ENCODE measurements around the gene DCLK2.

Gene DCLK2

DNA sequence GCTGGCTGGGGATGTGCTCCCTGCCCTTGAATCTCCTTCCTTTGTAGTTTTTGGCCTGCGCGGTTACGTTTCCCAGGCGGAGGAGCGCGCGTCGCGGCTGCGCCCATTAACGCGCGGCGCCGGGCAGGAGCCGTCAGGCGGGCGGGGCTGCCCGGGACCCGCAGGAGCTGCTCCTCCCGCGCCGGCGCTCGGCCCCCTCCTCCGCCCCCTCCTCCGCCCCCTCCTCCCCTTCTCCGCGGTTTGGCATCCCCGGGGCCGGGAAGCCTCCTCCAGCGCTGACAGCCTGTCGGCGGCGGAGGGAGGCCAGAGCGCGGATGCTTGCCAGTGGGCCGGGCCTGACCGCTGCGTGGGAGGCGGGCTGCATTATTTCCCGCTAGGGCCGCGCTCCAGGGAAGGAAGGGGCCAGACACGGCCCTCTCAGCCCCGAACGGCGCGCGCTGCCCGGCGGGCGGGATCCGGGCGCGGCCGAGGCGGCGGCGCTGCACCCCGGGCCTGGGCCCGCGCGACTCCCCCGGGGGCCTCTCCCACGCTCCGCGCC is at the start of gene DCLK2:
DCLK2 (plus strand) TSS at position 405 of the 538 bp plus-strand sequence. CDS start 583 bp downstream, outside the sequence.
- no peak for DNase-seq (ENCODE audit: low read depth in 2 of 2)

DNA sequence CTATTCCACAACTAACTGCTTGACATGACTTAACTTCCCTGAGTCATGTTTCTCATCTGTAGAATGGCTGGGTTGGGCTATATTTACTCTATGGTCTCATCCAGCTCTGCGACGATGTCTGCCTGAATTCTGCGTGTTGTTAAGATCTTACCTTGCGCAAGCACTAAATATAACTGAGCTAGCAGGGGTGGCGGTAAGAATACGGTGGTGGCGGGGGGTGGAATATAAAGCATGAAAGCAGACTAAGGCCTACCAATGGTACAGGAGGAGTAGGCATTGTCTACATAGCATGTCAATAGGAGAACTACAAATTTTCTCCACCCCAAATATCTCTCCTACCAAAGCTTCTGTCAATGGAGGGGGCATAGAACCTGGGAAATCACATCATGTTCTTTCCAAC is 45.7 kb upstream of the DCLK2 start:
- DNase-seq (ENCODE audit: low read depth in 2 of 2), result no peak

DNA sequence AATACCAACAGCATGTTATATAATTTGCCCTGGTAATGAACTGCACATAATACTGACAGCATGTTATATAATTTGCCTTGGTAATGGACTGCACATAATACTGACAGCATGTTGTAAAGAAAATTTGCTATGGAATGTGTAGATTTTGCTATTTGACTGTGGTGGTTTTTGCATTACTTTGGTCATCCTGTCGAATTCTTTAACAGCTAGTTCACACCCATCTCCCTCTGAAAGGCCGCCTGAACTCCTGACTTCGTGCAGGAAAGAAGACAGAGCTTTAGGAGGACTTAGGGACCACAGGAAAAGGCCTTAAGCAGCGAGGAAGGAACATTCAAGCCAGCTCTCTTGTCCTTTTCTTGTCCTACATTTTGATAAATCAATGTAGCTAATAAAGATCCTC is 45.2 kb upstream of the DCLK2 start:
- no peak for DNase-seq (ENCODE audit: low read depth in 2 of 2)

DNA sequence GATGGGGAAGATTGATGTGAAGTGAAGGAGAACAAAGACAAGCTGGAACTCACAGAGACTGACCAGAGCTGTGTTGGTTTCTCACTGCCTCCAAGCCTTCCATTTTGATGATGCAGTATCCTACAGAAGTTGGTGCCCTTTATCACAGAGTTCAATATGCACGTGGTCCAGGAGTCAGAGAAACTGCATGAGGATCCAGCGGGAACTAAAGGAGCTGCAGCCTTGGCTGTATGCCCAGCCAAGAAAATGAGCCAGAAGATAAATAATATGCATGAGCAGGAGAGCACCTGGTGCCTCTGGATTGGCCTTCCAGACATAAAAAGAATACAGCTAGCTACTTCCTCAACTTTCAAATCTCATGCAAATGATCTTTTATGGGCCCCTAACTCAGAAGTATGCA is 44.3 kb upstream of the DCLK2 start:
- no peak for DNase-seq (ENCODE audit: low read depth in 2 of 2)

DNA sequence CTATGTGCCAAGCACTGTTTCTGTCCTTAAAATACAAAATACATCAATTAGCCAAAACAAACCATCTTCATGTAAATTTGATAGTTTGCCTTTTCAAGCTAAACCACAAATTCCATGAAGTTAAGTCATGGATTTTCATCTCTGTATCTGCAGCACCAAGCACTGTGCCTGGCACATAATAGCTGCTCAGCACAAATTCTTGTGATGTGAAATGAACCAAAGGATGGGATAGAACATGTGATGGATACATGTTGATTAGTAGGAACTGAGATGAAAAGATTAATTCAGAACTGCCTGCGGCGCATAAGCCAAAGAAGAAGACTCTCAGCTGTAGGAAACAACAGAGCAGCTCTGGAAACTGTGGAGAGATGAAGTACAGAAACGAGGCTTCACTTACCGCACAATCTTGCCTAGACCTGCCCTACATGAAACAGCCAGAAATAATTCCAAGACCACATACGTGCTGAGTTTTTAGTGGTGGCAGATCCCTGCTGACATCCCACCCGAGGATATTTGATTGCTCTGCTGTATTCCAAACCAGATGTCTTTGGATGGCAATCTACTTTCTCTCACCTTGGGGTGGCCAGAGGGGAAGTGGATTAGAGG is 40.9 kb upstream of the DCLK2 start:
- no peak for DNase-seq (ENCODE audit: low read depth in 2 of 2)

DNA sequence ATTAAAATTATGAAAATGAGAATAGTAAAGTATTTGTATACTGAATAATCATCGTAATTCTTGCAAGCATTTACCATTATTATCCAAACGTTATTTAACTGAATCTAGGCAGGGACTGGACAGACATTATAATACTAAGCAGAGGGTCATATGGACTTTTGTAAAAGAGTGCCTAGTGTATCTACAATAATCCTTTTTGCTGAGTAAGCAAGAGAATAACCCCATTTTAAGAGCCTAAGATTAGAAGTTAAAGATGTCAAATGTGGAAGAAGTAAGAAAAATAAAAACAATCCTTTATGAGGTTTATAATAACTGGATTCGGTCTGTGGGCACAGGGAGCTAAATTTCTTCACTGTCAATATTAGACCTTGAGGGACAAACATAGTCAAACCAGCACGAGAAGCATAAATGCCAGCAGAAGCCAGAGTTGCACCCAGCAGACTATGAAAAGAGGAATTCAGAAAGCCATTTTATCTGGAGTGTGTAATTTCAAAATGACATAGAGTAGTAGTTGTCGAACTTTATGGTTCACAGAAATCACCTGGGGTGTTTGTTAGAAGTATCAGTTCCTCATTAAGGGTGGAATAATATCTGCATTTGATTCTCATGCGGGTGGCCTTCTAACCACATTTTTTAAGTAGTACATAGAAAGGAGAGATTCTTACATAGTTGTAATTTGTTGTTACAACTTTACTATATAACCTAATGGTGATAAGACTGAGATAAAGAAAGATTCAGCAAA is 39.7 kb upstream of the DCLK2 start:
- DNase-seq (ENCODE audit: low read depth in 2 of 2), result no peak

DNA sequence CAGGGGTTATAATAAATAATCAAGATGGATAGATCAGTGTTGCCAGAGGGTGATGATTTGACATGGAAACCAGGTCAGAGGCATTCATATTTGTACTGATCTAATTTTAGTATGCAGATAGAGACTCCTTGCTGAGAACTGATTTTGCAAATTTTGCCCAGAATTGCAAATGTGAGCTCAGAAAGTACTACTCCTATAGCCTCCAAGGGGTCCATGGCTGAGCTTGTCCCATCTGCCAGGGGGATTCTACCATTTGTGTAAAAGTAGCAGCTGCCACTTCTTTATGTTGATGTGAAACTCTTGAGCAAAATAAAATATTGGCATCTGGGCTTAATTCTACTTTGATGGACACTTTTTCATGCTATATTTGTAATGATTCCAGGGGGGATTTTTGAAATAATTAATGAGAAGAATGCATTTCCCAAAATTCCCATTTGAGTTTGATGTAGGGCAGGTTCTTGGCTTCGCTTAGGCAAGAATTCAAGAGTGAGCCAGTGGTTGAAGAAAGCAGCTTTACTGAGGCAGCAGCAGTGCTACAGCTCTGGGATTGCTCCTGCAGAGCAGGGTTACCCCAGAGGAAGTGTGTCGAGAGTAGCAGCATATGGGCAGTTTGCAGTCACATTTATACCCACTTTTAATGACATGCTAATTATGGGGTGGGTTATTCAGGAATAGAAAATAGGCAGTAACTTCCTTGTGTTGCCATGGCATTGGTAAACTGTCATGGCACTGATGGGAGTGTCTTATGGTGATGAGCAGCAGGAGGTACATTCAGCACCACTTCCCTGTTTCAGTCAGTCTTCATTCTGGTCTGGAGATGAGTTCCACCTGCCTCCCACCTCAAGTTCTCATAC is 38.7 kb upstream of the DCLK2 start:
- DNase-seq (ENCODE audit: low read depth in 2 of 2), result no peak

DNA sequence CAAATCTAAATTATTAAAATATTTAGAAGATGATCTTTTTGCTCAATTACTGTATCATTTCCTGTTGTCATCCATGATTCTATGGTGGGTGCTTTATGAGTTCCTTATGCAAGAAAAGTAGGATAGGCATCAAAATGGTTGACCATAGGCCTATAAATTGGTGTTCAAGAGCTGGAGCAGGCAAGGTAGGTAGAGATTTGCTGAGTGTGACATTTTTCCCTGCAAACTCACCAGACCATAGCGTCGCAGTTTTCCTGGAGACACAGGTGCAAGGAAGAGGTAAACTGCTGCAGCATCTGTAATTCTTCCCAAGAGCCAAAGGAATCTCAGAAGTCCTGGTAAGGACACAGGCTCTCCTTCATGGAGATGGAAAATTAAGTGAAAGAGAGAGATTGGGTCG is 33.7 kb upstream of the DCLK2 start:
- no peak for DNase-seq (ENCODE audit: low read depth in 2 of 2)

DNA sequence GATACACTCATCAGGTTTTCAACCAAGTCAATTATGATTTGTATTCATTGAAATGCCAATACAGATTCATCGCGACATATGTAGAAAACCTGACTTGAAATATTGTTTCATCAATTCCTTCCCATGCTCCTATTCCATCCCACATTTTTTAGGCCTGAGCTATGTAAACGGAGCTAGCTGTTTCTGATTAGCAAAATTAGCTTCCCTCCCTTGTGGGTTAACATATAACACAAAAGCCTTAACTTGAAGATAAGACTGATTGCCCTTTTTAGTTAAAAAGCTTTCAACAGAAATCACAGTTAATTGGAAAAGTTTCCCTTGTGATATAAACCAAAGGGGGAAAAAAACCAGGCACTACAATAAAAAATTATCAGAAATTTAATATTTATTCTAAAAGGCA is 32.8 kb upstream of the DCLK2 start:
- DNase-seq (ENCODE audit: low read depth in 2 of 2), result no peak

DNA sequence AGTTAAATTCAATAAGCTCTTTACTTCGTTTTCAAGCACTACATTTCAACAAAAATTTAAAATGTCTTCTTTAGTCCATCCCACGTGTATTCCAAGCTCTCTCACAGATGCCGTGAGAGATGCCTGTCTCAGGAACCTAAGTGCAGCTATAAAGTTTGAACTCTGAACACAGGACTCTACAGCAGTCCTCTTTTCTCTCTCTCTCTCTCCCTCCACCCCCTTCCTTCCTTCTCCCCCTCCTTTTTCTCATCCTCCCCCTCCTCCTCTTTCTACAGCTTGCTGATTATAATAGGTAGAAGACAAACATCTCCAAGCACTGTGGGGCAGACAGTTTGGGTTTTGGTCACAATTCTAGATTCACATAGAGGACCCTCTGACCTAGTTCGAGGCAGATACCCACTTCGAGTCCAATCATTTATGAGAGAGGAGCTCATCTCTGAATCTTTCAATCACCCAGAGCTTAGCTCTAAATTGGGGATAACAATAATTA is 31.5 kb upstream of the DCLK2 start:
- no peak for DNase-seq (ENCODE audit: low read depth in 2 of 2)

DNA sequence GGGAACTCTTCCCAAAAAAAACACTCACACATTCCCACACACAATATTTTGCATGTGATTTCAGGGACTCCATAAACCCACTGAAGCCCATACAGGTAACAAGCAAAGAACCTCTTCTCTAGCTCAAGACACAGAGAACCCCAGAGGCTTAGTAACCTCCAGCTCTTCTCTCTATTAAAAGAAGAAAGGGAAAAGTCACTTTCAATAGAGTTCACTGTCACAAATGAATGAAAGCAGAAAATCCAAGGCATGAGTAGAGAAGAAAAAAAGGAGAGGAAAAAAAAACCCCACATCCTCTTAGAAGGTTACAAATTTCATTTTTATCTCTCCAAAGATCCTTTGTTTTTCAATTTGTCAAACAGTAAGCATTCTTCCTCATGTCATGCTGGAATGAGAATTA is 30.7 kb upstream of the DCLK2 start:
- no peak for DNase-seq (ENCODE audit: low read depth in 2 of 2)

DNA sequence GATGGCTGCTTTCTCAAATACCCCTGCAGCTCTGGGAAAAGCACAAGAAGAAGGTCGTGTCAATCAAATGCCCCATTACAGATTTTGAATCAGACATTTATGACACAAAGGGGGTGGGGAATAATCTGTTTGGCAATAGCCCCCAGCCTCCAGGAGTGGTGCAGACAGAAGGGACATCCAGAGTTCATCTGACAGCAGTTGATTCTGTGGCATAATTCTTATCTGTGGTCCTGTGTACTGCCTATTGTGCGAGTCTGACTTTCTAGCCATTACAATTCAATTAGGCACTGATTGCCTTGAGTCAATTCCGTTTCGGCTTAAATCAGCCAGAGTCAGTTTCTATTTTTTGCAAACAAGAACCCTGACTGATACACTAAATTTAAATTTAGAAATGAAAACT is 28.6 kb upstream of the DCLK2 start:
- DNase-seq (ENCODE audit: low read depth in 2 of 2), result no peak

DNA sequence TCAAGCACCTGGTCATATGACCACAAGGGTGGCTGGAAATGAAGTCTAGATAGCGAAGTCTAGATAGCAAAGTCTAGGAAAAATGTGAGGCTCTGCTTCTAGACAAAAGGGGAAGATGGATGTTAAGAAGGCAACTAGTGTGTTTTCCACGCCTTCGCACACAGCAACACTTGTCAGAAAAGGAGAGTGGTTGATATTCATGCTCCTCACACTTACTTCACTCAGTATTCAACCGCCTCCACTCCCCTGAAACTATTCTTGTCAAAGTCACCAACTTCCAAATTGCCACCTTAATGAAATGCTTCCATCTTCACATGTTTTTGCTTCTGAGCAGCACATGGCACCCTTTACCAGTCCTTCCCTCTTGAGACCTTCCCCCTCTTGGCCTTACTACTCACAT is 27.7 kb upstream of the DCLK2 start:
- no peak for DNase-seq (ENCODE audit: low read depth in 2 of 2)

DNA sequence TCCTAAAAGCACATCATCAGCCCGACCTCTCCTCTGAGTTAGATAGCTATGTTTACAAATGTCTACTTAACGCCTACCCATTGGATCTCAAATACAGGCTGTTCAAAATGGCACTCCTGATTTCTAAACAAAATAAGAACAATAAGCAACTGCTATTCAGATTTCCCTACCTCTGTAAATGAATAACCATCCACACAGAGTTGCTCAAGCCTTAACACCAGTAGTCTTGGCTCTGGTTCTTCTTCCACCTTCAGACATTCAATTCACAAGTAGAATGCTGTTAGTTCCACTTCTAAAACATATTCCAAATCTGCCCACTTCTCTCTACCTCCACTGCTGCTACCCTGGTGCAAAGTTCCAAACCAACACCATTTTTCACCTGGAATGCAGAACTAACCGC is 27.1 kb upstream of the DCLK2 start:
- no peak for DNase-seq (ENCODE audit: low read depth in 2 of 2)

DNA sequence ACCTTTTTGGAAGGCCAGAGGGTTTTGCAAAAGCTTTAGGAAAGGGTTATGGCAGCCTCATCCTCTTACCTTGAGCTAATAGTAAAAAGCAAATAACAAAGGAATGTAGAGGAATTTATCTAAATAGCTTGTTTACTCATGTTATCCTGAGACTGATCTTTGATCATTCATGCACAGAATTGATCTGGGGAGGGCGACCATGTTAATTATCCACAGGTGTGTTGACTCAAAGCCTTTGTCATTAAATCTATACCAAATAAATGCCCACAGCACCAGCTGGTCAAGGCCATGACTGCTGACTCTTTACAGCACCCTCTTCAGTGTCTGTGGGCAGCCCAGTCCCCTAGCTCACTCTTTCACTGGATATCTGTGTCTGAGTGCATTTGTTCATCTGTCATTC is 22.8 kb upstream of the DCLK2 start:
- DNase-seq (ENCODE audit: low read depth in 2 of 2), result no peak

DNA sequence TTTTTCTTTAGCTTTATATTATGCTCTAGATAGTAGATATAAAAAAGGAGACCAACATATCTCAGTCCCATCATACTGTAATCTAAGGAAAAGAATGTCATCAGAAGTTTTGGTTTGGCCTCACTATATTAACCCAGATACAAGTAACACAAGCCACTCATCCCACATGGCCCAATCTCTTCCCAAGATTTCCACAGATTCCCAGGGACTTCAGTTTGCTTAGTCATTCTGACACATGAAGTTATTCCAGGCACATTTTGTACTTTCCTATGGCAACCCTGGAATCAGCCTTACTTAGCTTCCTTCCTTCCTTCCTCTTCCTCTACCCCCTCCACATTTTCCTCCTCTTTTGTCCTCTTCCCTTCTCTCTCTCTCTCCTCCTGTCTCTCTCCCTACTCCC is 21.7 kb upstream of the DCLK2 start:
- DNase-seq (ENCODE audit: low read depth in 2 of 2), result no peak

DNA sequence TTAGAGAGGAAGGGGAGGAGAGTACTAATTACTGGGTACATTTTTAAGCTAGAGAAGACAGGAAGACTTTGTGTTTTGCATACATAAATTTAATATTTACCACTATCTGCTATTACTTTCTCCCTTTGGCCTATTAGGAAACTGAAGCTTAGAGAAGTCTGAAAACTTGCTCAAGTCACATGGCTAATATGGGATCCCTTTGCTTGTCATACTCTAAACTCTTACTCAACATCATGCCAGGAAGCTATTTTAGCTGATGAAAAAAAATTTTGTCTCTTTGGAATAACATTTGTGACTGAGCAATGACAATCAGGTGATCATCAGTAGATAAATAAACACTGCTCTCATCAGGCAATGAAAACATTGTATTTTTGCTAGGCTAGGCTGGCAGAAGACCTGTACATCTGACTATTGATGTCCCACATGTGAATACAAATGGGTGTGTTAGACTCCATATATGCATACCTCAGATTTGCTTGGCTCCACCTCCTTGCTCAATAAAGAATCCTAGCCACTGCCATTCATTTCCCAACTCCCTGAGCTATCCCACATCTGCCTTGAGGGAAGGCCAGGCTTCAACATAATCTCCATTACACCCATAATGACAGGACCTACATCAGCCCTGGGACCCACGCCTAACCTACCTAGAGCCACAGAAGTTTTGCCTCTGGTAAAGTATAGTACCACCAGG is 17.0 kb upstream of the DCLK2 start:
- DNase-seq (ENCODE audit: low read depth in 2 of 2), result no peak

DNA sequence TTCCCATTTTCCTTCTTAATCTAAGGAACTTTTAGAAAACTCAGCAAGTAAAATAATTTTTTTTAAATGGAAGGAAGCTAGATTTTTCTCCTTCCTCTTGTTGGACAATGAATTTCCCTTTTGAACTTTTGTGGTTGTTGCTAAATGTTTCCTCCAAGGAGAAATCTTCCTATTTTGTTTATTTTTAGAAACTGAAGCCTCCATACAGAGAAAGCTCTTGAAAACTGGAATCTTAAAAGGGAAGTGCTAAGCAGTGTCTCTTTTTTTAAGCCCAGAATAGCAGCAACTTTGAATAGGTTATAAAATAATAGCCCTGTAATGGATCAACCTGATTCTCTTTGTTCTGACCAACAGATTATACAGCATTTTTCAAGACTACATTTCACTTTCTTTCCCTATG is 15.1 kb upstream of the DCLK2 start:
- no peak for DNase-seq (ENCODE audit: low read depth in 2 of 2)

DNA sequence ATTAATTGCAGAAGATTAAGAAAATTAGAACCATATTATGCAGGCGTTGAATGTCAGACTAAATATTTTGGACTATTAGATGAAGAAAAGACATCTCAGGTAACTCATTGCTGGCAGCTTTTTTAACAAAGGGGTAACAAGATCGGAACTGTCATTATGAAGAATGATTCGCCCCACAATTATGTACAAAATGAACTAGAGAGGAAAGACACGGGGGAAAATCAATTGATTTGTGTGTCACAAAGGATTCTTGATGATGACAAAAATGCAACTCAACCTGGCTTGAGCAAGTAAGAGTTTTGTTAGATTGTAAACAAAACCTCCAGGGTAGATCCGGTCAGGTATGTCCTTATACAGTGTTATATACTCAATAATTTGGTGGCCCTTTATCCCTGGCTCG is 12.5 kb upstream of the DCLK2 start:
- no peak for DNase-seq (ENCODE audit: low read depth in 2 of 2)

DNA sequence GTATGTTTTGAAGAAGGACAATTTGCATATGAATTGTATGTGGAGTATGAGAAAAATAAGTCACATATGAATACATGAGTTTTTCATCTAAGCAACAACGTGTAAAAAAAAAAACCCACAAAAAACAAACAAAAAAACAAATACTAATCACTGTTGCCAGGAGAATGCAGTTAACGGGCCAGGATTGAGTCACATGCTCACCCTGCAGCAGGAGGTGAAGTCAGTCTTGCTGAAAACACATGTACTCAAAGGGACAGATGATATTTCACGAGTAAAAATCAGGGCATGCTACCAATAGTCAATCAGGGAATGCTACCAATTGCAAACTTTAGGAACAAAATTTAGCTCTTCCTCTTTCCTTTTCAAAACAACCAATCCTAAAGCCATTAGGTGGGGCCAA is 10.4 kb upstream of the DCLK2 start:
- DNase-seq (ENCODE audit: low read depth in 2 of 2), result no peak

DNA sequence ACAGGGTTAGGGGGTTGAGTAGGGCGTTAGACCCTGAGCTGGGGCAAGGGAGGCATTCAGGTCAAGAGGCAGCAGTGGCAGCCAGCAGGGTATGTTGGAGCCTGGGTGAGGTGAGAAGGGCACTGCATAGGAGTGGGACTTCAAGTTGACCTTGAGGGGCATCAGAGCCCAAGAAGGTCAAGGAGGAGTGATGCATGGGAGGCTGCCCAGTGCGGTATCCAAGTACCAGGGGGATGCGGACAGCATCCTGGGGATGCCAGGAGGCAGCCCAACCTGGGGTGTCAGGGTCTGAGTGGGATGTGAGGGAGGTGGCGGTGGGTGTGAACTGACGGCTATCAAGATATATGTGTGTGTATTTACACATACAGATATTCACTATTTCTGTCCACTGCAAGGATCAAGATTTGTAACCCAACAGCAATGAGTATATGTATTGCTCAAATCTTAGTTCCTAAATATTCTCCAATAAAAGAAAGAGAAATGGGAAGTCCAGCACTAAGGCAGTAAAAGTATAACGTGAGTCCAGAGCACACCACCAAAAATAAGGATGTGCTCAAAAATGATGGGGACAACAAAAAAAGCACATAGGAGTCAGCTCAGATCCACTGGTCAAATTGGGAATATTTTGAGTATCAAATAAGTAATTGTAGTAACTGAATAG is 9.8 kb upstream of the DCLK2 start:
- no peak for DNase-seq (ENCODE audit: low read depth in 2 of 2)

All from activated CD4-positive, alpha-beta T cell treated with anti-CD3 and anti-CD28 coated beads for 24 hours (primary cell).